Mesenchymal stem cell (in vitro differentiated cells and primary cell): ENCODE measurements around the gene PRX.

Experiments
- DNase-seq: peaks from one replicate; pipeline ENCODE4 v3.0.0-alpha.2; 2013
- H2AFZ ChIP-seq: one replicate; pipeline ENCODE4 v1.6.1; 2013; ENCODE audit warnings: low read depth, mild to moderate bottlenecking, control low read depth, inconsistent platforms, low read length, moderate library complexity
- H2AK5ac ChIP-seq: 2 replicates; pipeline ENCODE4 v1.6.1; 2013; ENCODE audit warnings: low read length, moderate library complexity, mild to moderate bottlenecking, inconsistent platforms; ENCODE audit not compliant: severe bottlenecking
- H2BK120ac ChIP-seq: one replicate; pipeline ENCODE4 v1.6.1; 2013; ENCODE audit warnings: low read depth, mild to moderate bottlenecking, inconsistent platforms, low read length, moderate library complexity
- H2BK12ac ChIP-seq, 2 experiments: one replicate each; pipeline ENCODE4 v1.6.1; 2013; ENCODE audit warnings: inconsistent platforms in 2 of 2, low read length in 2 of 2, mild to moderate bottlenecking in 2 of 2, moderate library complexity in 2 of 2, control low read depth in 1 of 2
- H2BK15ac ChIP-seq: one replicate; pipeline ENCODE4 v1.6.1; 2013; ENCODE audit warnings: mild to moderate bottlenecking, low read depth, inconsistent platforms; ENCODE audit not compliant: poor library complexity, severe bottlenecking
- H2BK5ac ChIP-seq: 2 replicates; pipeline ENCODE4 v1.6.1; 2013; ENCODE audit warnings: low read depth, mild to moderate bottlenecking, low read length, control low read depth, inconsistent platforms; ENCODE audit not compliant: poor library complexity, severe bottlenecking
- H3K14ac ChIP-seq, 2 experiments: one replicate each; pipeline ENCODE4 v1.6.1; 2013; ENCODE audit warnings: inconsistent platforms in 2 of 2, low read length in 2 of 2, control low read depth in 1 of 2, mild to moderate bottlenecking in 1 of 2, moderate library complexity in 1 of 2
- H3K18ac ChIP-seq, 2 experiments: one replicate each; pipeline ENCODE4 v1.6.1; 2013; ENCODE audit warnings: inconsistent platforms in 2 of 2, low read length in 2 of 2, control low read depth in 1 of 2, low read depth in 1 of 2, mild to moderate bottlenecking in 1 of 2
- H3K23ac ChIP-seq, 2 experiments: one replicate each; pipeline ENCODE4 v1.6.1; 2013; ENCODE audit warnings: inconsistent platforms in 2 of 2, low read length in 2 of 2, mild to moderate bottlenecking in 2 of 2, moderate library complexity in 2 of 2, control low read depth in 1 of 2
- H3K27ac ChIP-seq: 2 replicates; pipeline ENCODE4 v1.5.1; 2013; ENCODE audit warnings: mild to moderate bottlenecking, moderate library complexity, low read length, control low read depth, inconsistent platforms; ENCODE audit not compliant: poor library complexity, severe bottlenecking
- H3K27me3 ChIP-seq, 2 experiments: 2 replicates each; pipeline versions ENCODE4 v1.6.1 to v1.7.0; 2013; ENCODE audit warnings: low read length in 2 of 2, mild to moderate bottlenecking in 2 of 2, moderate library complexity in 2 of 2, control low read depth in 1 of 2, inconsistent platforms in 1 of 2; ENCODE audit not compliant: control insufficient read depth in 1 of 2, insufficient read depth in 1 of 2
- H3K36me3 ChIP-seq, 2 experiments: 2 replicates each; pipeline versions ENCODE4 v1.6.1 to v1.7.0; 2013; ENCODE audit warnings: low read length in 2 of 2, control low read depth in 1 of 2, inconsistent platforms in 1 of 2, low read depth in 1 of 2, mild to moderate bottlenecking in 1 of 2; ENCODE audit not compliant: insufficient read depth in 2 of 2, control insufficient read depth in 1 of 2
- H3K4ac ChIP-seq, 2 experiments: one replicate each; pipeline ENCODE4 v1.6.1; 2013; ENCODE audit warnings: inconsistent platforms in 2 of 2, low read length in 2 of 2, mild to moderate bottlenecking in 2 of 2, moderate library complexity in 2 of 2, control low read depth in 1 of 2, low read depth in 1 of 2
- H3K4me1 ChIP-seq: 2 replicates; pipeline ENCODE4 v1.6.1; 2013; ENCODE audit warnings: low read depth, low read length, control low read depth; ENCODE audit not compliant: control insufficient read depth, insufficient read depth
- H3K4me2 ChIP-seq: 2 replicates; pipeline ENCODE4 v1.6.1; 2013; ENCODE audit warnings: low read length, mild to moderate bottlenecking, inconsistent platforms; ENCODE audit not compliant: poor library complexity, severe bottlenecking
- H3K4me3 ChIP-seq, 2 experiments: 2 replicates each; pipeline versions ENCODE4 v1.5.1 to v1.7.0; 2013; ENCODE audit warnings: low read length in 2 of 2, mild to moderate bottlenecking in 2 of 2, control low read depth in 1 of 2, low read depth in 1 of 2; ENCODE audit not compliant: insufficient read depth in 1 of 2
- H3K79me1 ChIP-seq: replicated peaks from 2 replicates; pipeline ENCODE4 v1.6.1; 2013; ENCODE audit warnings: mild to moderate bottlenecking, control low read depth, low read length, inconsistent platforms; ENCODE audit not compliant: poor library complexity, severe bottlenecking
- H3K9ac ChIP-seq: 2 replicates; pipeline ENCODE4 v1.7.0; 2013; ENCODE audit warnings: mild to moderate bottlenecking, low read length, moderate library complexity
- H3K9me3 ChIP-seq: 2 replicates; pipeline ENCODE4 v1.7.0; 2013; ENCODE audit warnings: mild to moderate bottlenecking, low read length; ENCODE audit not compliant: control insufficient read depth
- H4K8ac ChIP-seq: one replicate; pipeline ENCODE4 v1.6.1; 2013; ENCODE audit warnings: inconsistent platforms, mild to moderate bottlenecking, low read length, moderate library complexity
- H4K91ac ChIP-seq: one replicate; pipeline ENCODE4 v1.6.1; 2013; ENCODE audit warnings: mild to moderate bottlenecking, low read length, inconsistent platforms
- whole genome bisulfite sequencing: methylation state at CpG from one replicate; pipeline ENCODE4 v1.1.7; 2013; ENCODE audit warnings: mixed read lengths; 5-methylcytosine and 5-hydroxymethylcytosine counted together

The PRX gene

GRCh38 chr19:40392894-40393517 is 20.2 kb downstream of the PRX start:
- no peak overlapping the region for H3K14ac ChIP-seq
- no peak overlapping the region for H2AK5ac ChIP-seq
- no peak overlapping the region for H3K4me2 ChIP-seq
- no peak overlapping the region for H3K9ac ChIP-seq
- WGBS = 66% methylated on average over 9 of the region's 9 CpGs
- peaks cover 0 to 7% of the 10 kb centered on the region in 2 experiments for H3K36me3 ChIP-seq
- no peak overlapping the region for H3K27ac ChIP-seq
- H3K9me3 ChIP-seq = no peaks in the 10 kb centered on the region
- H2BK5ac ChIP-seq = no peak overlapping the region
- no peak for DNase-seq
- no peak overlapping the region for H2BK15ac ChIP-seq
- no peak overlapping the region for H2BK12ac ChIP-seq
- H3K4me1 ChIP-seq = peaks cover 7% of the 10 kb centered on the region
- H3K4ac ChIP-seq = no peak overlapping the region
- H3K4me3 ChIP-seq = no peak overlapping the region
- no peaks in the 10 kb centered on the region for H3K79me1 ChIP-seq
- H3K27me3 ChIP-seq = peaks cover 2 to 10% of the 10 kb centered on the region in 2 experiments
- H2AFZ ChIP-seq = no peak overlapping the region
- H3K18ac ChIP-seq = no peak overlapping the region
- H4K91ac ChIP-seq = no peak overlapping the region
- H3K23ac ChIP-seq = no peak overlapping the region
- H4K8ac ChIP-seq = no peak overlapping the region
- no peak overlapping the region for H2BK120ac ChIP-seq

GRCh38 chr19:40392123-40392522 is 21.1 kb downstream of the PRX start:
- 84% methylated on average over 8 of the region's 8 CpGs for WGBS
- Histone ChIP-seq H3K4ac (no peak overlapping the region), H3K4me1 (peaks cover 7% of the 10 kb centered on the region), H3K79me1 (no peaks in the 10 kb centered on the region), H2BK120ac (no peak overlapping the region), H3K4me3 (no peak overlapping the region), H3K23ac (no peak overlapping the region), H2BK15ac (no peak overlapping the region), H2BK12ac (no peak overlapping the region), H3K9me3 (no peaks in the 10 kb centered on the region), H4K8ac (peak overlapping the region; percentile 7), H3K14ac (no peak overlapping the region), H3K9ac (no peak overlapping the region), H3K36me3 (peaks cover 0 to 2% of the 10 kb centered on the region in 2 experiments), H3K27me3 (peaks cover 2 to 10% of the 10 kb centered on the region in 2 experiments), H3K27ac (no peak overlapping the region), H2BK5ac (no peak overlapping the region), H4K91ac (no peak overlapping the region), H3K4me2 (no peak overlapping the region), H3K18ac (no peak overlapping the region), H2AFZ (no peak overlapping the region), H2AK5ac (no peak overlapping the region)
- DNase-seq = no peak

DNA sequence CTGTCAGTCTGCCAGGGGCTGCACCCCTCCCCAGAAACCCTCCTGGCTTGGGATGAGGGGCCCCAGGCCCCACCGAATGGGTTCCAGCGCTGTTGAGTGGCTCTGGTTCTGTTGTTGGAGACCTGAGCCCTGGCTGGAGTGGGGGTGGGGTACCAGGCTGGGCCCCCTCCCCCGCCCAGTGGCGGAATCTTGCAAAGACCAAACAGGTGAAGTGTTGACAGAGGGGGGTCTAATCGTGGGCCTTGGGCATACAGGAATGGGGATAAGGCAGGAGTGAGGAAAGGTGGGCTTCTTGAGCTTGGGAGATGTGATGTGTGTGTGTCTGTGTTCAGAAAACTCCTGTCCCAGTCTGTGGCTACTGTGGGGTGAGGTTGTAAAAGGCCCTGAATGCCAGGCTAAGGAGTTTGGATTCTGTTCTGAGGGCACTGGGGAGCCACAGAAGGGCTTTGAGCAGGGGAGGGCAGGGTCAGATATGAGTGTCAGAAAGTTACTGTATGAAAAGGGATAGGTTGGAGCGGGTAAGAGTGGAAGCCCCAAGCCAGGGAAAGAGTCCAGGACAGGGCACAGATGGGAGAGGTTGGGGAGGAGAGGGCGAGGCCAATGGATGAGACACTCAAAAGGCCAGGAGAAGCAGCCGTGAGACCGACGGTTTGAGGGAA is 23.0 kb downstream of the PRX start, which contains the start of gene HIPK4:
Gene HIPK4 (minus strand): TSS at position 98 of the 659 bp plus-strand sequence. CDS start 279 bp downstream, outside the sequence.
- H3K27ac ChIP-seq = no peak within 1 kb of the TSS
- H2AK5ac ChIP-seq = no peak within 1 kb of the TSS
- H3K4me3 ChIP-seq = no peak within 1 kb of the TSS
- peak within 1 kb of the TSS; percentile 35 for H4K91ac ChIP-seq
- H3K27me3 ChIP-seq = no peaks in the 10 kb centered on the region
- no peak within 1 kb of the TSS for H2AFZ ChIP-seq
- no peak within 1 kb of the TSS for H3K14ac ChIP-seq
- no peak within 1 kb of the TSS for H3K18ac ChIP-seq
- no peak within 1 kb of the TSS for H3K4me2 ChIP-seq
- H2BK15ac ChIP-seq = no peak within 1 kb of the TSS
- DNase-seq = no peak
- H2BK5ac ChIP-seq = no peak within 1 kb of the TSS
- H2BK120ac ChIP-seq = no peak within 1 kb of the TSS
- no peak within 1 kb of the TSS for H3K9ac ChIP-seq
- H3K23ac ChIP-seq = no peak within 1 kb of the TSS
- no peak within 1 kb of the TSS for H4K8ac ChIP-seq
- no peak within 1 kb of the TSS for H2BK12ac ChIP-seq
- WGBS = 89% methylated on average over 10 of the region's 10 CpGs
- no peaks in the 10 kb centered on the region for H3K9me3 ChIP-seq
- H3K4ac ChIP-seq = no peak within 1 kb of the TSS
- H3K36me3 ChIP-seq = peaks cover 0 to 2% of the 10 kb centered on the region in 2 experiments
- peaks cover 7% of the 10 kb centered on the region for H3K4me1 ChIP-seq
- H3K79me1 ChIP-seq = no peaks in the 10 kb centered on the region

GRCh38 chr19:40389404-40390083 is 23.6 kb downstream of the PRX start:
- Histone ChIP-seq H3K4me1 (peaks cover under 1% of the 10 kb centered on the region), H3K36me3 (peaks cover 0 to 2% of the 10 kb centered on the region in 2 experiments), H3K27me3 (peaks cover 0 to 5% of the 10 kb centered on the region in 2 experiments), H4K91ac (peak overlapping the region; percentile 35), H2BK15ac (no peak overlapping the region), H3K79me1 (no peaks in the 10 kb centered on the region), H3K14ac (no peak overlapping the region), H2BK120ac (no peak overlapping the region), H2BK5ac (no peak overlapping the region), H2AK5ac (no peak overlapping the region), H3K27ac (no peak overlapping the region), H3K9me3 (no peaks in the 10 kb centered on the region), H3K9ac (no peak overlapping the region), H2AFZ (no peak overlapping the region), H3K4me2 (no peak overlapping the region), H4K8ac (no peak overlapping the region), H3K4me3 (no peak overlapping the region), H3K23ac (no peak overlapping the region), H2BK12ac (no peak overlapping the region), H3K4ac (no peak overlapping the region), H3K18ac (no peak overlapping the region)
- no peak for DNase-seq
- 97% methylated on average over 32 of the region's 33 CpGs for WGBS
